GM18868 (cell line): ENCODE data around the gene KRTAP12-4.
"Not testable (repeated sequence)": the region's sequence is repeated elsewhere in the genome, so short reads cannot be mapped to it uniquely, and the experiment has no call there.

Source experiments
- ATAC-seq: cut with Tn5 transposase; IDR thresholded peaks from one replicate; pipeline ENCODE4 v1.9.1; 2021; ENCODE audit warnings: mild to moderate bottlenecking, moderate library complexity; ENCODE audit not compliant: unreplicated experiment

KRTAP12-4 gene

DNA sequence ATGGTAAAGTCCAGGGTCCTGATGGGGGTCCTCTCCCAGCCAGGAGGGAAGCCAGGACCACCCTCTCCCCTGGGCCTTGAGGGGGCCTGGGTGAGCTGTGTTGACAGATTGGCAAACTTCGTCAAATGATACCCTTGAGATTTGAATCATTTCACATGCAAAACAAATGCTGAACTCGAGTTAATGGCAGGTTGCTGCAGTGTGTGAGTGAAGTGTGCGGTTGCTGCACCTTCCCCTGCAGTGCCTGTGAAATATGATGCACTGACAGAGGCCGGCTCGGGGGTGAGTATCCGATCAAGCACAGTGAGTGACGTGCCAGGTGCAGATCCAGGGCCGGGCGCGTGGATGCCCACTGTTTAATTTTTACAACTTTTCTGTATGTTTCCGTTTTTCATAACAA, 33.2 kb upstream of the KRTAP12-4 start:
- no peak for ATAC-seq

- no peak for ATAC-seq
These were observed 32.5 kb upstream of the KRTAP12-4 start for GRCh38 chr21:44686843-44687561.

DNA sequence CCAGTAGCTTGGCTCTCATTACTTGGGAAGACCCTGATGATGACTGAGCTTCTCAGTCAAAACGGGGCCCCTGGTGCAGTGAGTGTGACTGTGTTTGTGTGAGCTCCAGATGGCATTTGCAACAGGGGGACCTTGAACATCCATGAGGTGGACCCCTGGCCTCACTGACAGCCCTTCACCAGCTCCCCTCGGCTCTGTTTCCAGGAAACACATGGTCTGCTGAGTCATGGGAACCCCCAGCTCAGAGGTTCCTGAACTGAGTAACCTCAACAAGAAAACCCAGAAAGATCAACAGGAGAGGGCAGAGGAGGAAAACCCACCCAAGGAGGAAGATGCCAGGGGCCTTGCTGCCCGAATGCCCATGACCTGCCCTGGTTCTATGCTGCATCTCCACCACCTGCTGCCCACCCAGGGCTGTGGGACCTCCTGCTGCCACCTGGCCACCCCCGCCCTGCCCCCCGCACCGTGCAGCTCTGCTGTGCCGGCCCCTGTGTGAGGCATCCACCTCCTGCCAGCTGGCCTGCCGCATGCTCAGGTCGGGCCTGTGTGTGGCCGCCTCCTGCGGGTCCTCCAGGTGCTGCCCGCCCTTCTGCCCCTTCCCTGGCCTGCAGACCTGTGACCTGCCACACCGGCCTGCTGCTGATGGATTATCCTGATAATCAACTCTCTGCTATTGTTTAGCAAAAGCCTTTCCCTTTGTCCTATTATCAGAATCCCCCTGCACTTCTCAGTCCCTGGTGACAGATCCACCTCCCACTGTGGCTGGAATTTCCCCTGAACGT, 31.7 kb upstream of the KRTAP12-4 start:
- ATAC-seq: no peak

DNA sequence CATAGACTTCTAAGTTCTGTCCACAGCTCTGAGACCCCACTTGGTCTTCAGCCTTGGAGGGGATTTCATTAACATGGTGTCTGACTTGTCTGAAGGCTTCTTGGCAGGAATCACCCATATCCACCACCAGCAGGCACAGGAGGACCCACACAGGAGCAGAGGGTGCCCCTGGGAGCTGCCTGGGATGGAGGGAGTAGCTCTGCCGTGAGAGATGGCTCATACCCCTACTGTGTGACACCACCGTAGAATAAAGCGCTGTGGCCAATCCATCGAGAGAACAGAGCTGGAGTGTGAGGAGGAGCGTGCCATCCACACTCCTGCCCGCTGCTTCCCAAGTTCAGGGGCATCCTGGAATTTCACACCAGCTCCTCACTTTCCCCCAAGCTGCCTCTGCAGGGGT, 30.6 kb upstream of the KRTAP12-4 start:
- ATAC-seq: not testable (repeated sequence)

- ATAC-seq: no peak
These were observed 30.0 kb upstream of the KRTAP12-4 start for GRCh38 chr21:44684483-44684882.

DNA sequence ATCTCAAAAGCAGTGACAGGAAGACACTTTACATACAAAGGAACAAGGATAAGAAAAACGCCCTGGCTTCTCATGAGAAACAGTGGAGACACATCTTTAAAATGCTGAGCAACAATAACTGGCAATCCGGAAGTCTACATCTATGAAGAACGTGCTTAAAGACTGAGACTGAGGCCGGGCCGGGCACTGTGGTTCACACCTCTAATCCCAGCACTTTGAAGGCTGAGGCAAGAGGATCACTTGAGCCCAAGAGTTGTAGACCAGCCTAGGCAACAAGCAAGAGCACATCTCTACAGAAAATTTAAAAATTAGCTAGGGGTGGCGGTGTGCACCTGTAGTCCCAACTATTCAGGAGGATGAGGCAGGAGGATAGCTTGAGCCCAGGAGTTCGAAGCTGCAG, 29.6 kb upstream of the KRTAP12-4 start:
- no peak for ATAC-seq

DNA sequence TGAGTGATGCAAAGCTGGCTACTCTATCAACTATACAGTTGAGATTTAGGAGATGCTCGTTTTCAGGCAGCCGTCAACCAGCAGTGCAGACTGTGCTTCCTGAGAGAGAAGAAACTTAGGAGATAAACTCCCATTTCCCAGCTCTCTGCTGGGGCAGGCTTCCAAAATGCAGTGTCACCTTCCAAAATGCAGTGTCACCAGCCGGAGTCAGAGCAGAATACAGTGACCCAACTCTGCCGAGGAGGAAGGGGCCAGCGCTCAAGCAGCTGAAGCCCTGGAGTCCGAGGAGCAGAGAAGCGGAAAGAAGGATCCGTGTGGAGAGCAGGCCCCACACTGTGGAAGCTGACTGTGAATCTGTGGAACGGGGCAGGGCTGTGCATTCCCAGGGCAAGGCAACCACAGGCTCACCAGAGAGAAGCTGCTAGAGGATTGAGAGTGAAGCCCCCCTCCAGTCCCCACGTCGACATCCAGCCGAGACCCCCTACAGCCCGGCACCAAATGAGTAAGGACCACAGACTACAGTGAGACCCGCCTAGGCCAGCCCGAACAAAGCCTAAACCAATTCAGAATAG, 28.2 kb upstream of the KRTAP12-4 start:
- ATAC-seq: no peak

DNA sequence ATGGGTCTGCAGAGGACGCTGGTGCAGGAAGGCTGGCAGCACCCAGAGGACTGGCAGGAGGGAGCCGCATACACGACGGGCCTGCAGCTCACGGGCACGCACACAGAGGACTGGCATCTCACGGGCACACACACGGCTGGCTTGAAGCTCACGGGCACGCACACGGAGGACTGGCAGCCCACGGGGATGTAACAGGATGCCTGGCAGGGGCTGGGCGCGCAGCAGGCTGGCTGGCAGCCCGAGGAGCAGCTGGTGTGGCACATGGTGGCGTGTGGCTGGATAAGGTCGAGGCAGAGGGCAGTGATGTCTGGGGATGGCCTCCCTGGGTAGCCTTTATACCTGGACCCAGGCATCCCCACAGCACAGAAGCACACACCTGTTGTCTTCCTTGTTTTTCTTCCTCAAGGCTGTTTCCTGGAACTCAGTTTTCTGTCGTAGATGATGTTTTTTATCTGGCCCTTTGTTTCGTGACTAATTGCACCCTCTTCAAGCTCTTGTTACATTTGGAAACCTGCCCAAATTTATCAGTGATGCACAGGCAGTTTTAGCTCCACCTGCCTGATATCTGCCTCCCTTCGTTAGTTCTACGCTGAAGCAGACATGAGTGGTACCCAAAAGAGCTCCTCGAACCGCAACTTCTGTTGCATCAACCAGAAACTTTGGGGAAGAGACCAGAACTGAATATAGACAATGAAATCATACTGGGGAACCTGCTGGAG, 27.6 kb upstream of the KRTAP12-4 start, which contains the start of gene KRTAP12-1:
KRTAP12-1 (minus strand) TSS at position 303 of the 719 bp plus-strand sequence; CDS start at position 263, 40 bp downstream.
- ATAC-seq: no peak

- ATAC-seq: no peak
These were observed 26.7 kb upstream of the KRTAP12-4 start for GRCh38 chr21:44681152-44681551.

- ATAC-seq: no peak
These were observed 23.4 kb upstream of the KRTAP12-4 start for GRCh38 chr21:44677881-44678280.

GRCh38 chr21:44671911-44672310, 17.5 kb upstream of the KRTAP12-4 start:
- ATAC-seq: no peak

DNA sequence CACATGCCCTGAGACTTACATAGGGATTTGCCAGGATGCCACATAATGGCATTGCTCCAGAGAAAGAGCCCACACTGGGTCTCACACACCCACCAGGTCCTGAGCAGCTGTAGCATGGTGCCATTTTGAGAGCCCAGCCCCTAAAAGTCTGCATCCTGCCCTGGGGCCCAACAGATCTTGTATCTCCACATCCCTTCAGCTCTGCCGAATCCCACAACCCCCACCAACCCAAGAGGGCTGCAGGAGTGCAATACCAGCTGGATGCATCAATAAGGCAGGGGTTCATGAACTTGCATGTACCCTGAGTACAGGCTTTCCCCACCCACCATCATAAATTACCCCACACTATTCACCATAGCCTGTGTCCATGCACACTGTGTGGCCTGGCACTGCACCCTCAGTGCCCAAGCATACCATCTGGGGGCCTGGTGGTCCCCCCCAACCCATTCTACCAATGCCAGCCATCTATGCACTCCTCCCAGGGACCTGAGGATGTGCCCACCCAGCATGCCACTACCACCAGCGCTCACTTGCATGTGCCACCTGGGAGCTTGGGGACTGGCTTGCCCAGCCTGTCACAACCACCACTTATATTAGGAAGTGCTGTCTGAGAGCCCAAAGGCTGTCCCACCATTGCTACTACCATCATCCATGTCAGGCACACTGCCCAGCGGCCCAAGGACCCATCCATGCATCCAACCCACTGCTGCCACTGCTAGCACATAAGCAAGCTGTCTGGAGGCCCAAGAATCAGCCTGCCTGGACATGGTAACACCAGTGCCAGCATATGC, 16.4 kb upstream of the KRTAP12-4 start:
- ATAC-seq: no peak

GRCh38 chr21:44667612-44668011, 13.2 kb upstream of the KRTAP12-4 start:
- ATAC-seq: no peak

- ATAC-seq: no peak
These were observed 12.2 kb upstream of the KRTAP12-4 start, which contains the start of gene KRTAP12-2 for GRCh38 chr21:44666401-44667320. Gene KRTAP12-2, minus strand, starts transcription at chr21:44666927. Its CDS starts 41 bp downstream, at chr21:44666886.

- ATAC-seq: no peak
These were observed 10.2 kb upstream of the KRTAP12-4 start for GRCh38 chr21:44664691-44665090.

DNA sequence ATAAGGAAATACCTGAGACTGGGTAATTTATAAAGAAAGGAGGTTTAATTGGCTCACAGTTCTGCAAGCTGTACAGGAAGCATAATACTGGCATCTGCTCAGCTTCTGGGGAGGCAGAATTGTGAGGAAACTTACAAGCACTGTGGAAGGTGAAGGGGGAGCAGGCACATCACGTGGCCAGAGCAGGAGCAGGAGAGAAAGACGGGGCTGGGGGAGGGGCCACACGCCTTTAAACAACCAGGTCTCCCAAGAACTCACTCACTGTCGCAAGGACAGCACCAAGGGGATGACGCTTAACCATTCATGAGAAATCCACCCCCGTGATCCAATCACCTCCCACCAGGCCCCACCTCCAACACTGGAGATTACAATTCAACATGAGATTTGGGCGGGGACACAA, 7.1 kb upstream of the KRTAP12-4 start:
- not testable (repeated sequence) for ATAC-seq

DNA sequence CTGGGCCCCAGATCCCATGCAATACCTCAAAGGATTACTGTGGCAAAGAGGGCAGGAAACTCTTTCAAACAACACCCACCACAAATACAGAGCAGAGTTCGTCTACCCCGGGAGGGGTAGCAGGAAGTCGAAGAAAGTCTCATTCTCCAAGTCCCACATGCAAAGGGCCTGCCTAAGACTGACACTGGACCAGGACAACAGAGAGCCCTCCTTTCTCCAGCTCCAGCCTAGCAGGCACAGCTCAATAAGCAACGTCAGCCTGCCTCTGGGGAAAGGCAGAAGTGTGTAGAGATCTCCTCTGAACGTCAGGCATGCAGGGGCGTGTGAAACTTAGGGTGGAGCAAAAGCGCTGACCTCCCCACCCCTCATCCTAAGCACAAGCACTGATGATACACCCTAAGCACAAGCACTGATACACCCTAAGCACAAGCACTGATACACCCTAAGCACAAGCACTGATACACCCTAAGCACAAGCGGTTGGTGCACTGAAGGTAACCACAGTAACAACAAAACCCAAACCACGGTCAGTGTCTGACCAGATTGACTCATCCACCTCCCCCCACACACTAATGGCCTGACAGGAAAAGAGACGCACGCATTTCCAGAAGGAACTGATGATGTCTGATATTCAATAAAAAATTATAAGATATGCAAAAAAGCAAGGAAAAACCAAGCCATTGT, 4.6 kb upstream of the KRTAP12-4 start:
- ATAC-seq: no peak

- no peak for ATAC-seq
These were observed 4.1 kb upstream of the KRTAP12-4 start for GRCh38 chr21:44658541-44658910.
